Activated naive CD4-positive, alpha-beta T cell treated with Interleukin-2 at 50 U/mL for 16 hours (primary cell): ENCODE results near the gene SMTN.
"Not testable (repeated sequence)": the region's sequence is repeated elsewhere in the genome, so short reads cannot be mapped to it uniquely, and the experiment has no call there.

Source experiments
- DNase-seq: peaks from one replicate; pipeline ENCODE4 v3.0.0-alpha.2; 2020

The SMTN gene

DNA sequence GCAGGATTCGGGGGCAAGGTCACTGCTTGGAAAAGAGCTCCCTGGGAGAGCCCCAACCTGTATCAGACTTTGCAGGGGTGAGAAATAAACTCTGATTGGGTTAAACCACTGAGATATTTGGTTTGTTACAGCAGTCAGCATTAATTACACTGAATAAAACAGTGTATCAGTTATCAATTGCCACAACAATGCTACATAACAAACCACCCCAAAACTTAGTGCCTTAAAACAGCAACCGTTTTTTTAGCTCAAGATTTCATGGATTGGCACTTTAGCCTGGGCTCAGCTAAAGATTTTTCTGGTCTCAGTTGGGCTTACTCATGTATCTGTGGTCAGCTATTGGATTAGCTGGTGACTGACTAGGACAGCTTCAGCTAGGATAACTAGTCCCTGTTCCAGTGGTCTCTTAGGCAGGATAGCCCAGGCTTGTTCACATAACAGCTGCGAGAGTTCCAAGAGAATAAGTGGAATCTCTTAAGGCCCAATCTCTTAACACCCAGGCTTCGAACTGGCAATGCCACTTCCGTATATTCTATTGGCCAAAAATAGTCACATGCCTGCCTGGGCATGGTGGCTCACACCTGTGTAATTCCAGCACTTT, 7.5 kb upstream of the SMTN start:
- DNase-seq, result not testable (repeated sequence)

DNA sequence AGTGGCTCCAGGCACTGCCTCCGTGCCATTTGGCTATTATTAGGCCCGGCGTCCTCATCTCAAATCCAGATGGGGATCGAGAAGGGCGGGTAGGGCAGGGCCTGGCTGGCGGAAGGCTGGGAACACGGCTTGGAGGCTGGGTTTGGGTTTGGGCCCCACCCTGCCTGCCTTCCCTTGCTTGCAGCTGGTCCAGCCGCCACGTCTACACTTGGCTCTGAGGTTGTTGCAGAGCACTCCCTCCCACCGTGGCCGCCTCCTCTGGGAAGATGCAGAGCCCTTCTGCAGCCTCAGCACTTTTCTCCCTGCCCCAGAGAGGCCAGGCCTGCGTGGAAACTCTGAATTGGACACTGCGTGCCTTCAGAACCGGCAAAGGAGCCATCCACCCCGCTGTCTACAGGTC, 5.2 kb upstream of the SMTN start:
- DNase-seq, result no peak

DNA sequence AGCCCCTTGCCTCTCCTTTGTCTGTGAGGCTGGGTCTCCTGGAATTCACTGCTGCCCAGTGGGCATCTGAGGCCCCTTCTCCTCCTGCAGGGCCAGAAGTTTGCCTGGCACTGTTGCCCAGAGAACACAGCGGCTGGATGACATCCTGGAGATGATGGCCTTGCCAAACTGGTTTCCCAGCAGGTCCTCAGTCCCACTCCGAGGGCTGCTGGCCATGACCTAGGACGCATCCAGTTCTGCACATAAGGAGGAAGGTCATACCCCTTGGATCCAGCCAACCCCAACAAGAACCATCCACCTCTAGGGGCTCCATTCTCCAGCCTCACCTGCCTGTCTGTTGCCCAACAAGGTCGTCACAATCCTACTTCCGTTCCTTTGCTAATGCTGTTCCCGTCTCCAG, 3.4 kb upstream of the SMTN start:
- DNase-seq, result no peak

DNA sequence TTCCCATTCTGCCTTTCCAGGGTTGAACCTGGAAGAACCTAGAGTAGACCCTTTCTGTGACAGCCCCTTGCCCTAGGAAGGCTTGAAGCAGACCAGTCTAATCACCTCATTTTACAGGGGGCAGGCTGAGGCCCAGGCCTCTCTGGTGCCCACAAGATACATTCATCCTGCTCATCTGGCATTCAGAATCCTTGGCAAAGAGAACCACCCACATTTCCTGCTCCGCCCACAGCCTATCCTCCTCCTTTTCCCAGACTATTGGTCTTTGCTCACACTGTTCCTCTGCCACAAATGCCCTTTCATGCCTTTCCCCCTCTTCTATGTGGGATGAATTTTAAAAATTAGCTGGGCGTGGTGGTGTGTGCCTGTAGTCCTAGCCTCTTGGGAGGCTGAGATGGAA, 2.7 kb upstream of the SMTN start:
- not testable (repeated sequence) for DNase-seq

DNA sequence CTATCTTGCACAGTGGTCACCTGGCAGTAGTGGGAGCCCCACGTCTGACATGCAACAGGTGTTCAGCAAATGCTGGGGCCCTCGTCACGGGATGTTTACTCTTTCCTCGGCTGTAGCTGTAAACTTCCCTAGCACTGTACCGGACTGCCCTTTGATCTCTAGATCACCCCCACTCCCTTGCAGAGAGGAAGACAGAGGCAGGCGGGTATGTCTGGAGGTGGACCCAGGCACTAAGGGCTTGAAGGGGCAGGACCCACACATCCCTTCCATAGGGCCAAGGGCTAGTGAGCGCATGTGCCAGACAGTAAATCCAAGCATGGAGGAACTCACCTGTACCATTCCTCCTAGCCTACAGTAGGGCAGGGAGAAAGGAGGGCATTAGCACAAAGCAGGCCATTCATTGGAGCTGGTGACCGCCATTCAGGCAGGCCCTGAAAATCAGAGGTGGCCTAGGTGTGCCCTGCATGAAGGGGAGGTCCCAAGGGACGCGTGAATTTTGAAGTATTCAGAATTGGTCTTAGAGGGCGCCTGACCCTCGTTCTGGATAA, 1.9 kb upstream of the SMTN start:
- no peak for DNase-seq

DNA sequence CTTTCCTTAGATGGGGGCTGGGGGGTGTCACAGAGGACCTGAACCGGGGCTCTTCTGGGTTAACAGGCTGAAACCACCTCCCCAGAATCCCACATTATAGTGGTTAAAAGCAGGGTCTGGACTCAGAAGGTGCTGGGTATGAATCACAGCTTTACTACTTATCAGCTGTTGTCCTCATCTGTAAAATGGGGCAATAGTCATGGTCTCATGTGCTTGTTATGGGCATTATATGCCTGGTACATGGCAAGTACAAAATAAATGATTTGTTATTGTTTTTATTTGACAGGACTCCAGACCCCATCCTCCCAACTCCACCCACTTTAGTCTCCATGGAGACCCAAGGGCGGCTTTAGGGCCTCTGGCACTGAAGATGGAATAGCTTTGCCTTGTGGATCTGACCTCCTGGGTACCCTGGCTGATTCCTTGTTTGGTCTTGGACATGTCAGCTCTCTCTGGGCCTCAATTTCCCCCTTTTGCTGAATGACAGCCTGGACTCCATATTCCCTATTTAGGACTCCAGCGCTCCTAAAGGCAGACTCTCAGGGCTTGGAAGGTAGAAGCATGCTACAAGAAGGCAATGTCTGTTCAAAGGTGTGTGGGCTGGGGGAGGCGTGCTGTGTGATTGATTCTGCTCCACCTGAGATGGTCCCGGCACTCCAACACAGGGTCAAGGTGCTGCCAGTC, 812 bp upstream of the SMTN start:
- no peak for DNase-seq

DNA sequence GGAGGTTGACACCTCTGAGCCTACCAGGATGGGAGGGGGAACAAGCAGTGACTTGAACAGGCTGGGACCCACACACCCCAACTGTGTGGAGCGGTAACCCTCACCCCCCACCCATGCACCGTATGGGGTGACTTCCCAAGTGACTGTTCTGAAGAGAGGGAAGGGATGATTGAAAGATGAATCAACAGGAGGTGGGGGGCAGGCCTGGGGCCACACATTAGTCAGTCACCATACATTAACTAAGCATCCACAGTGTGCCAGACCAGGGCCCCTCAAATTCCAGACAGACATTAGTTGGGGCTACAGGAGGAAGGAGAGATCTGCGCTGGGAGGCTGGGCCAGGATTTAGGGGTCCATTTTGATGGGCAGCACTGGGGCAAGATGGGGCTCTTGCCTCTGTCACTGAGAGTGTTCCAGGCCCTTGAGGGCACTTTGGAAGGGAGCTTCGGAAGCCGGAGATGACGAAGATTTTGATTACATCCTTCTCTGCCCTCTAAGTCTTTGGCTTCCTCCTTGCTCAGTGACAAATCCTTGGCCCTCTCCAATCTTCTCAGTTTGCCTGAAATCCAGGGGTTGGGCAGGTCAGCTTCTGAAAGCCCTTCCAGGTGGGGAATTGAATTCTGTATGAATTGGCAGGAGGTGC, 966 bp downstream of the SMTN start:
- no peak for DNase-seq

DNA sequence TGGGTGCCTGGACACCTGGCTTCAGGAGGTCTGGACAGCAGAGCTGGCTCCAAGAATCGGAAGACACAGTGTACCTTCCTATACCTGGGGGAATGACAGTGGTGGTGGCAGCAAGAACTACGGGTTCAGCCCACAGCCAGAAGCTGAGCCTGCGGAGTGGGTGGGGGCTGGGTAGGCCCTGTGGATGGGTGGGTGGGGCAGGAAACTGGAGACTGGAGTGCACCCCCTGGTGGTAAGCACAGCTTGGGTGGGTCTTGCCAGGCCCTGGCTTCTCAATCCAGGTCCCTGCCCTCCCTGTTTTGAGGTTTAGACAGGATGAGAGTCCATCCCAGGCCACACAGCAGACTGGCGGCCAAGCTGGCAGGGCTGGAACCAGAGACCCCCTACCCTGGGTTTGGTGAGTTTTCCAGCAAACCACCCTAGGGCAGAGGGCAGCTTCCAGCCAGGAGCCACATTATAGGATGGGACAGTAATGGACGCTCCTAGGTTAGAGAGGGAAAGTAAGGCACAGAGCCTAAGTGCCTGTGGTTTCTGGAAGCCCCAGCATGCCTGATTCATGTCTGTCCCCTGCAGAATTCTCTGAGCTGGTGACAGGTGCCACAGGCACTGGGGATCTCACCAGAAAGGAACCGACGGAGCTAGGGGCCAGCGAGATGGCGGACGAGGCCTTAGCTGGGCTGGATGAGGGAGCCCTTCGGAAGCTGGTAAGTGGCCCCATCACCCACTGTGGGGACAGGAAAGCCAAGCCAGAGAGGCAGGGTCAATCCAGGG, 1.7 kb downstream of the SMTN start:
- peak; percentile 50 for DNase-seq

DNA sequence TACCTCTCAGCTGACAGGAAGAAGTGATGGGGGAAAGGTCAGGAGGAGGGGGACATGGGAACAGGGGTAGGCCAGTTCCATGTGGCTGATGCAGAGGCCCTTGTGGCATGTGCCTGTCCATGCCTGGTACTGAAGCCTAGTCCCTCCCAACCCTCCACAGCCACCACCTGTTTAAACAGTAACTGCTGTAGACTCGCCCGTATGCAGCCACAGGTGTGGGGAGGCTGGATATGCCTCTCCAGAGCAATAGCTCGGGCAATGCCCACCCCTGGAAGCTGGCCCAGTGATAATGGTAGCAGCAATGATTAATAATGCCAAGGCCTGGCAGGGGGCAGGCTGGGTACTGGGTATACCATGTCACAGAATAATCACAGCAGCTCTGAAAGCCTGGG, 2.3 kb downstream of the SMTN start:
- DNase-seq, result no peak

DNA sequence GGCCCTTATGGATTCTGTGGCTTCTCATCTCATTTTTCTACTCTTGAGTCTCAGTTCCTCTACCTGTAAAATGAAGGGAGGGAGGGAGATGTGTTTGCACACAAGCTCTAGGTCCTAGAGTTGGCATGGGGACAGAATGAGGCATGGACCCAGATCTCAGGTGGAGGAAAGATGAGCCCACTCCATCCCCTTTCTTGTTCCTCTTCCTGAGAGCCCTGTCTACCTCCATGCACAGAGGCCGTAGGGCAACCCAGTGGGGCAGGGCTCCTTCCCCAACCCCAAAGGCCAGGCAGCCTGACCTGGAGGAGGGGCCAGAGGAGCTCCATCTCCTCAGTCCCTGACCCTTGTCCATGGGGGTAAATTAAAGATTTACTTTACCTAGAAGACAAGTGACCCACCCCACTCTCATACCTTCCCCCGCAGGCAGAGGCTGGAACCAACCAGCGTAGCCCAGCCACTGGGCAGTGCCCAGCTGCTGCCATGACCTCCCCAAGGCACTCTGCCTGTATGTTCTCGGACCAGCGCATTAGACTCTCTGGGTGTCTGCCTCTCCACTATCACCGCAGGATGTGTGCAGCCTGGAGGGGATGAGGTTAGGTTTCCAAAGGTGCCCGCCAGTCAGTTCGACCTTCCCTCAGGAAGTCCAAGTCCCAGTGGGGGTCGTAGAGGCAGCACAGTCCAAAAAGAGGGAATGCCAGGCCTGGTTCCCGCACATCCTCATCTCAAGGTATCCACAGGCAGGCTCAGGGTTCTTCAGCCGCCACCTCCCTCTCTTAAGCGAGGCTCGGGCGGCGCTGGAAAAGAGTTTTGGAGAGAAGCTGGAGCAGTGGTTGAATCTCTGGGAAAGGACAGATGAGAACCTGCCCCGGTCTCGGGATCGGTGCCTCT, 3.0 kb downstream of the SMTN start:
- DNase-seq, result no peak

DNA sequence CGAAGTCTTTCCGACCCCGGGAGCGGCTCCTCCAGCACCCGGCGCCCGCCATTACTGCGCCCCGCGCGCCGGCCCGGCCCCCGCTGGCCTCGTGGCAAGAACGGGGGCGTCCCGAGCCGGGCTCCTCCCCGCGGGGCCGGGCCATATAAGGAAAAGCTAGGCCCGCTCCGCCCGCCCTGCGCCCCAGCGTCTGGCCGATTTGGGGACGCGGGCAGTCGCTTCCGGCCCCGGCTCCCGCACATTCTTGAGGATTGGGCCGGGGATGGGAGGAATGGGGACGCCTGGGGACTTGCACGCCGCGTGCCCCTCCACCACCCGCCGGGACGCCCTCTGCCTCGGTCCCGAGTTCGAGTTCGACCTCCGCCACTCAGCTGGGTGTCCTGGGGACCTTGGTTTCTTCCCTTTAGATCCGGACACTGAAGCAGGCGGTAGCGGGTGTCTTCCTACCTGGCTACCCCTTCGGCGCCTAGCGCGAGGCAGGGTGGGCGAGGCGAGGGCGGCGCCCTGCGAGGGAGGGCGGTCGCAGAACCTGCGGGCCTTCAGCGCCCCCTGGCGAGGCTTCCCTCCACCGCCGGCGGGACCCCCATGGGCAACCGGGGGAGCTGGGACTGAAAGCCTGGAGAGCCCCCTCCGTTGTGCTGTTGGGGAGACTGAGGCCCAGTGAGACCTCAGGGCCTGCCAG, 3.8 kb downstream of the SMTN start:
- DNase-seq, result peak; percentile 89

DNA sequence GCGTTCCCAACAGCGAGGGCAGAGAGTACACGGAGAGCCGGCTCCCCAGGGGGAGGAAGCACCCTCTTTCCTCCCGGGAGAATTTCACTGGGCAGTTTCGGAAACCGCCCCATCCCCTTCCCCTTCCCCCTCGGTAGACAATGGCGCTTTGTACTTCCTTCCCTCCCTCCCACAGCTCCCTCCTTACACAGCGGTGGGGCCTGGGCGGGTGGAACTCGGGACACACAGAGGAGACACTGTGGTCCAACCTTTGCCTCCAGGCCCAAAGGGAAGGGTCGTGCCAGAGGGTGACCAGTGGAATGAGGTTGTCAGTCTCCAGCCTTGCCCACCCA, 4.3 kb downstream of the SMTN start:
- DNase-seq, result no peak

DNA sequence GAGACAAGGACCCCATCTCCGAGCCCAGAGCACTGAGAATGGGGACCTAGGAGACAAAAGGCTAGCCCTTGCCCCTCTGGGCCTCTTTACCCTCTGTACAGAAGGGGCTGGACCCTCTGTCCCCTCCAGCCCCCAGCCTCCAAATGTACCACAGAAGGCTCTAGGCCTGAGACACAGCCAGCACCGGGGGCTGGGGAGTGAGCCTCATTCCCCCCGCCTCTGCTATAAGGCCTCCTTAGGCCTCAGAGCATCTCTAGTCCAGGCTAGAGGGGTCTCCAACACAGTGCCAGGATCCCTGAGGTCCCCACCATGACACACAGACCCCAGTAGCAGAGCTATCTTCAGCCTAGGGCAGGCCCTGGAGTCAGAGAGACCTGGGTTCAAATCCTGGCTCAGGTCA, 4.8 kb downstream of the SMTN start:
- no peak for DNase-seq

DNA sequence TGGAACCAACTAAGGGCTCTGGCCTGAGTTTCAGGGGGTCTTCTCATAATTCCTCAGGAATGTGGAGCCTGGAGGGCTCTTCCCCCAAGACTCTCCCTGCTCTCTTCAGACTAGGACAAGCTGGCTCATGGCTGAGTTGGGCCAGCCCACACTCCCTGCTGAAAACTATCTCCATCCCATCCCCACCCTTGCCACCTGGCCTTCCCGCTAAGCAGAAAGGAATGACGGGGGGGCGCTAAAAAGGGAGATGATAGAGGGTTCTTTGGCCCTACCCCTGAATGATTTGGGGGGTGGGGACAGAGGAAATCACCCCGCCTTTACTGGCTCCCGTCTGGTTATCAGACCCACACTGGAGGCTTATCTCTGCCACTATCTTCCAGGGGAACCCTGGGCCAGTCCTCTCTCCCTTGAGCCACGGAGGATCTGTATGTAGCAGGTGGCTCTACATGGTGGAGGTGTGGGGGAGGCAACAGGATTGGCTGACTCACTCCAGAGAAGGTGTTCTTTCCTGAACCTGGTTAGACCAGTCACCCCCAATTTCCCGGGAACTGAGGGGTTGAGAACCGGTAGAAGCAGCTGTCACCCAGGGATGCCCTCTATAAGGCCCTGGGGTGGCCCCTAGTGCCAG, 5.7 kb downstream of the SMTN start:
- DNase-seq, result no peak

DNA sequence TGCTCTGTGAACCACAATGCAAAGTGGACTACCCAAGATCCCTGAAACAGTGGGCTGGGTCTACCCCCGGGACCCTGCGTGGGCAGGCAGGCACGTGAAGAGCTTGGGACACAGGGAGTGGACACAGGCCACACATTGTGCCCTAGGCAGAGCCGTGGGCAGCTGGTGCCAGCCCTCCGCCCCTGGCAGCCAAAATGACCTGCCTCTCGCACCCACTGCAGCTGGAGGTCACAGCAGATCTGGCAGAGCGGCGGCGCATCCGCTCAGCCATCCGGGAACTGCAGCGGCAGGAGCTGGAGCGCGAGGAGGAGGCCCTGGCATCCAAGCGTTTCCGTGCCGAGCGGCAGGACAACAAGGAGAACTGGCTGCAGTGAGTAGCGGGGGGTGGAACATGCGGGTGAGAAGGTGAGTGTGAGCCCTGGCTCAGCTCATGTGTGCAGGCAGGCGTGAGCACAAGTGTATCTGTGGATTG, 6.7 kb downstream of the SMTN start:
- DNase-seq, result no peak

DNA sequence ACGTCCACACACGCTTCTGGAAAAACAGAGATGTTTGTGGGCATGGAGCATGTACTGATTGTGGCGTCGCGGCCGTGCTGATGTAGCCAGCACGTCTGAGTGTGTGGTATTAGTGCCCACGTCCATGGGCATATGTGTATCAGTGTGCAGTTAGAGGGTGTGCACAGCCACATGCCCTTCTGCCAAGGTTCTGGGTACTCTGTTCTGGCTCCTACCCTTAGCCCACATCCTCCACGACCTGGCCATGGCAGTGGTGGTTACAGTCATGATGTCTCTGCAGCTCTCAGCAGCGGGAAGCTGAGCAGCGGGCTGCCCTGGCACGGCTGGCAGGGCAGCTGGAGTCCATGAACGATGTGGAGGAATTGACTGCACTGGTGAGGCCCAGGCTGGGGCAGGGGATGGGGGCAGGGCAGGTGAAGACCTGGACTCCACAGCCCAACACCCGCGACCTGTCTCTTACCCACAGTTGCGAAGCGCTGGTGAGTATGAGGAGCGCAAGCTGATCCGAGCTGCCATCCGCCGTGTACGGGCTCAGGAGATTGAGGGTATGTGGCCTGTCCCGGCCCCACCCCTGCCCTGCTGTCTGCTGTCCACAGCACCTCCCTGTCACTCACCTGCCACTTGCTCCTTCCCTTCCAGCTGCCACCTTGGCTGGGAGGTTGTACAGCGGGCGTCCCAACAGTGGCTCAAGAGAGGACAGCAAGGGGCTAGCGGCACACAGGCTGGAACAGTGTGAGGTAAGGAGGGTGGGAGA, 7.3 kb downstream of the SMTN start:
- no peak for DNase-seq

DNA sequence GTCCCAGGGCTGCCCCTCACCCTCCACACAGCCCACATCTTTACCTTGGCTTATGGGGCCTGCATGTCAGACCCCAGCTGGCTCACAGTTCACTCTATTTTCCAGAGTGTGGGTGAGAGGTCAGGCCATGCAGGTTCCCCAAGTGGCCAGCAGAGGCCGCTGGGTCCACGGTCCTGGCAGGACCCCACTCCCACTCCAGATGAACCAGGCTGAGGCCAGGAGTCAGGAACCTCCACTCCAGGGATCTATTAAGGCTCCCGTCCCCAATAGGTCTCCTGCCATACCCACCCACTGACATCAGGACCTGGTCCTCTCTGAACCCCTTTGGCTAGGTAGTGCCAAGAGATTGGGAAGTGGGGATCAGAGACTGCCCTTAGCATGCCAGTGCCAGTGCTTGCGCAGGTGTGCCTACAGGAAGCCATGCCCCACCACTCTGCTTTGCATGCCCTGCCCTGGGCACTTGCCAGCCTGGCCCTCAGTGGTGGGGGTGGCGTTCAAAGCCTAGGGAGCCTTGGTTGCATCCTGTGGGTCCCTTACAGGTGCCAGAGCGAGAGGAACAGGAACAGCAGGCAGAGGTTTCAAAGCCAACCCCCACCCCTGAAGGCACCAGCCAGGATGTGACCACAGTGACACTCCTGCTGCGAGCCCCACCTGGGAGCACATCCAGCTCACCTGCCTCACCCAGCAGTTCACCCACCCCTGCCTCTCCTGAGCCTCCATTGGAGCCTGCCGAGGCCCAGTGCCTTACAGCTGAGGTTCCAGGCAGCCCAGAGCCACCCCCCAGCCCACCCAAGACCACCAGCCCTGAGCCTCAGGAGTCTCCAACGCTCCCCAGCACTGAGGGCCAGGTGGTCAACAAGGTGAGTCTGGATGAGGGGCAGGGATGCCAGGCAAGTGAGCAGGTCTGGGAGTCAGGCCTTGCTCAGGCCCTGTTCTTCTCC, 8.3 kb downstream of the SMTN start:
- DNase-seq, result peak; percentile 51

DNA sequence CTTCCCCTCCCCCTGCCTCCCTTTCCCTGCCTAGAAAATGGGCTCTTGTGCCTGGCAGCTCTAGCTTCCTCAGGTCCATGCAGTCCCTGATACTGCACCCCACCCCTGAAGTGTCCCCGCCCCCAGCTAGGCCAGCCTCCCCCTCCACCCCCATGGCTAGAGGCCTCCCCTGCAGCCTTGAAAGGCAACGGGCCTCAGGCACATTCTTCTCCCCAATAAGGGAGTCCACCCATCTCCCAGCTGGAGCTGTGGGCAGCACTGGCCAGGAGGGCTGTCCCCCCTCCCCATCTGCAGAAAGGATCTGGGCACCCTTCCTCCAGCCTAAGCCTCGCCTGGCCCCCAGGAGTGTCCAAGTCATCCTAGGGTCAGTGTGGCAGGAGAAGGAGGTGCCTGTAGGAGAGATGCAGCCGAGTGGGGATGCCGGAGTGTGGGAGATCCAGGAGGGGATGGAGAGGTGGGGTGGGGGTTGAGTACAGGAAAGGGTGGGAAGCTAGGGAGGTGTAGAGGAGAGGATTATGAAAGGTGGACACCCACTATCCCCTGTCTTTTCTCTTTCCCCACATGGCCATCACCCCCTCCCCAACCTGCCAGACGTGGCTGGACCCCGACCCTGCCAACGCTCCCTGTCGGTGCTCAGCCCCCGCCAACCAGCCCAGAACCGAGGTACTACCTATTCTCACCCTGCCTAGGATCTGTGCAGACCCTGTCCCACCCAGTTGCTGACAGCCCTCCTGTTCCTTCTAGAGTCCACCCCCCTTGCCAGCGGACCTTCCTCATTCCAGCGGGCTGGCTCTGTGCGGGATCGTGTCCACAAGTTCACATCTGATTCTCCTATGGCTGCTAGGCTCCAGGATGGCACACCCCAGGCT, 9.3 kb downstream of the SMTN start:
- DNase-seq, result no peak
